ENCODE measurements around the gene STAC. TPM values are rescaled to one million over a fixed set of nuclear protein-coding genes. Genes with fewer than 3 reads are reported as not detected.

Gene STAC
- total RNA-seq, 1 experiment from 2014 or later = not detected

DNA sequence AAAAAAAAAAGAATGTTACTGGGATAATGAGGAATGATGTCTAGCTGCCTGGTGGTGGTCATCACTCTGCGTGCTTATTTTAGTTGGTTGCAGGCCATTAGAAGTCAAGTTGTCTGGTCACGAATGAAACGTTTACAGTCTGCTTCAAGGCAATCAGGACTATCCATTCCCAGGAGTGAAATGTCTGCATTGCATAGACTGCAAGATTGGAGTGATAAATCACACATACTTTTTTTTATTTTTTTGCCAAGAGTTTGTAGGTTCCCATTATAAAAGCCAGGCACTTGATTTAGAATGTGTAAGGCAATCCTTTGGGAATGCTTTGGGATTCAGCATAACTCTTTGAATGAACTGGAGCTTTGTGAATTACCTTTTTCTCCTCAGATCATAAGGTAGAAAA is 132.3 kb downstream of the STAC start:
- Histone ChIP-seq H3K36me3 (ENCODE audit: control insufficient read depth, insufficient read depth, low read length) (no peaks in the 10 kb centered on the region), H3K4me3 (ENCODE audit: low read depth, low read length) (no peak overlapping the region), H3K4me1 (no peaks in the 10 kb centered on the region), H3K27me3 (replicated peaks; ENCODE audit: control insufficient read depth, insufficient read depth, low read length) (no peaks in the 10 kb centered on the region), H3K9me3 (no peaks in the 10 kb centered on the region)
- ChIA-PET POLR2A (no interaction called here), CTCF (no interaction called here)
- TF ChIP-seq, protein P1, sequence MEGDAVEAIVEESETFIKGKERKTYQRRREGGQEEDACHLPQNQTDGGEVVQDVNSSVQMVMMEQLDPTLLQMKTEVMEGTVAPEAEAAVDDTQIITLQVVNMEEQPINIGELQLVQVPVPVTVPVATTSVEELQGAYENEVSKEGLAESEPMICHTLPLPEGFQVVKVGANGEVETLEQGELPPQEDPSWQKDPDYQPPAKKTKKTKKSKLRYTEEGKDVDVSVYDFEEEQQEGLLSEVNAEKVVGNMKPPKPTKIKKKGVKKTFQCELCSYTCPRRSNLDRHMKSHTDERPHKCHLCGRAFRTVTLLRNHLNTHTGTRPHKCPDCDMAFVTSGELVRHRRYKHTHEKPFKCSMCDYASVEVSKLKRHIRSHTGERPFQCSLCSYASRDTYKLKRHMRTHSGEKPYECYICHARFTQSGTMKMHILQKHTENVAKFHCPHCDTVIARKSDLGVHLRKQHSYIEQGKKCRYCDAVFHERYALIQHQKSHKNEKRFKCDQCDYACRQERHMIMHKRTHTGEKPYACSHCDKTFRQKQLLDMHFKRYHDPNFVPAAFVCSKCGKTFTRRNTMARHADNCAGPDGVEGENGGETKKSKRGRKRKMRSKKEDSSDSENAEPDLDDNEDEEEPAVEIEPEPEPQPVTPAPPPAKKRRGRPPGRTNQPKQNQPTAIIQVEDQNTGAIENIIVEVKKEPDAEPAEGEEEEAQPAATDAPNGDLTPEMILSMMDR (IDR thresholded peaks at IDR 0.05; ENCODE audit: insufficient read depth in 1 of 2, low read depth in 1 of 2, low read length in 1 of 2, severe bottlenecking in 1 of 2, unreplicated experiment in 1 of 2) = no peak
- Mint-ChIP-seq H3K4me1 (ENCODE audit: low read depth, unreplicated experiment) (no peaks in the 10 kb centered on the region), H3K36me3 (ENCODE audit: insufficient read depth, unreplicated experiment) (no peaks in the 10 kb centered on the region), H3K27me3 (ENCODE audit: insufficient read depth, unreplicated experiment) (peaks cover 15% of the 10 kb centered on the region), H3K4me3 (ENCODE audit: unreplicated experiment) (no peak overlapping the region), H3K9me3 (ENCODE audit: unreplicated experiment) (no peaks in the 10 kb centered on the region), H3K27ac (ENCODE audit: unreplicated experiment) (no peak overlapping the region)
- no TSS peak for BruUV-seq (replicated peaks)
- no peak for DNase-seq
- intact Hi-C loops (cut with micrococcal nuclease; ENCODE audit: unreplicated experiment) = no loop called here

DNA sequence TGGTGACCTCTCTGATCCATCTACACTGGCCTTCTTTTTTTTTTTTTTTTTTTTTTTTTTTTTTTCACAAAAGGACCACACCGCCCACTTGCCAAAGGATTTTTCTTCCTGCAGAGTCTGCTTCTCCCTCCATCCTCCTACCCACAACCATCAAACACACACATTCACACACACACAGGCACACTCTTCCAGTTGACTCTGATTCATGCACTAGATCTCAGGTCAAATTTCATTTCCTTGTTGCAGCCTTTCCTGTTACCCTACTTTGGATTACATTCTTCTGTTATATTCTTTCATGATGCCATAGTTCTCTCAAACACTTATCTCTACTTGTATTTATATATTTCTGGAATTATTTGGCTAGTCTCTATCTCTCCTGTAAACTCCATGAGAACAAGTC is 133.9 kb downstream of the STAC start:
- Histone ChIP-seq H3K9me3 (no peaks in the 10 kb centered on the region), H3K27me3 (replicated peaks; ENCODE audit: control insufficient read depth, insufficient read depth, low read length) (no peaks in the 10 kb centered on the region), H3K4me3 (ENCODE audit: low read depth, low read length) (no peak overlapping the region), H3K36me3 (ENCODE audit: control insufficient read depth, insufficient read depth, low read length) (no peaks in the 10 kb centered on the region), H3K4me1 (no peaks in the 10 kb centered on the region)
- CTCF ChIA-PET = no interaction called here
- H3K9me3 Mint-ChIP-seq (ENCODE audit: unreplicated experiment) = no peaks in the 10 kb centered on the region
- H3K4me1 Mint-ChIP-seq (ENCODE audit: low read depth, unreplicated experiment) = no peaks in the 10 kb centered on the region
- peaks cover 8% of the 10 kb centered on the region for H3K27me3 Mint-ChIP-seq (ENCODE audit: insufficient read depth, unreplicated experiment)
- intact Hi-C loops (cut with micrococcal nuclease; ENCODE audit: unreplicated experiment) = no loop called here
- TF ChIP-seq, protein P1 (IDR thresholded peaks at IDR 0.05; ENCODE audit: insufficient read depth in 1 of 2, low read depth in 1 of 2, low read length in 1 of 2, severe bottlenecking in 1 of 2, unreplicated experiment in 1 of 2) = no peak
- no peak for DNase-seq
- no peak overlapping the region for H3K27ac Mint-ChIP-seq (ENCODE audit: unreplicated experiment)
- POLR2A ChIA-PET = no interaction called here
- H3K4me3 Mint-ChIP-seq (ENCODE audit: unreplicated experiment) = no peak overlapping the region
- H3K36me3 Mint-ChIP-seq (ENCODE audit: insufficient read depth, unreplicated experiment) = no peaks in the 10 kb centered on the region
- BruUV-seq (replicated peaks) = no TSS peak

GRCh38 chr3:36519682-36520081 is 139.4 kb downstream of the STAC start:
- Mint-ChIP-seq H3K36me3 (ENCODE audit: insufficient read depth, unreplicated experiment) (no peaks in the 10 kb centered on the region), H3K4me3 (ENCODE audit: unreplicated experiment) (no peak overlapping the region), H3K27me3 (ENCODE audit: insufficient read depth, unreplicated experiment) (peaks cover 2% of the 10 kb centered on the region), H3K27ac (ENCODE audit: unreplicated experiment) (no peak overlapping the region), H3K9me3 (ENCODE audit: unreplicated experiment) (no peaks in the 10 kb centered on the region), H3K4me1 (ENCODE audit: low read depth, unreplicated experiment) (no peaks in the 10 kb centered on the region)
- POLR2A ChIA-PET = no interaction called here
- H3K4me3 ChIP-seq (ENCODE audit: low read depth, low read length) = no peak overlapping the region
- intact Hi-C loops (cut with micrococcal nuclease; ENCODE audit: unreplicated experiment) = no loop called here
- DNase-seq = no peak
- TF ChIP-seq, protein P1 (IDR thresholded peaks at IDR 0.05; ENCODE audit: insufficient read depth in 1 of 2, low read depth in 1 of 2, low read length in 1 of 2, severe bottlenecking in 1 of 2, unreplicated experiment in 1 of 2) = no peak
- H3K27me3 ChIP-seq (replicated peaks; ENCODE audit: control insufficient read depth, insufficient read depth, low read length) = no peaks in the 10 kb centered on the region
- BruUV-seq (replicated peaks) = no TSS peak
- no peaks in the 10 kb centered on the region for H3K9me3 ChIP-seq
- H3K36me3 ChIP-seq (ENCODE audit: control insufficient read depth, insufficient read depth, low read length) = no peaks in the 10 kb centered on the region
- no peaks in the 10 kb centered on the region for H3K4me1 ChIP-seq
- CTCF ChIA-PET = no interaction called here

All from Caco-2 (cell line).